Tongue (tissue), 2 donors: ENCODE measurements around the gene SYNGR4. TPM values are rescaled to one million over a fixed set of nuclear protein-coding genes. Genes with fewer than 3 reads are reported as not detected.
"Not testable (repeated sequence)": the region's sequence is repeated elsewhere in the genome, so short reads cannot be mapped to it uniquely, and the experiment has no call there.

Source experiments
- DNase-seq: peaks from one replicate; pipeline ENCODE4 v3.0.0-alpha.2; 2015
- total RNA-seq: library from RNA; depleted of rRNA; stranded (reverse); fragments of >200 nt; gene quantifications from one replicate; pipeline ENCODE4 v1.2.3, GENCODE V29; 2014

Gene SYNGR4
- total RNA-seq, 1 donor from 2014 or later = not detected

- DNase-seq = not testable (repeated sequence)
Measured at GRCh38 chr19:48371771-48372170, 7.6 kb downstream of the SYNGR4 start.

GRCh38 chr19:48372904-48373303 lies 8.7 kb downstream of the SYNGR4 start:
- DNase-seq = no peak

GRCh38 chr19:48373567-48373966 lies 9.4 kb downstream of the SYNGR4 start:
- DNase-seq = no peak

- DNase-seq = no peak
Measured at GRCh38 chr19:48378194-48378570, 14.0 kb downstream of the SYNGR4 start.

GRCh38 chr19:48379058-48379457 lies 14.9 kb downstream of the SYNGR4 start:
- DNase-seq = no peak

- DNase-seq = no peak
Measured at GRCh38 chr19:48381178-48381950, 17.2 kb downstream of the SYNGR4 start.

GRCh38 chr19:48382286-48382685 lies 18.1 kb downstream of the SYNGR4 start:
- no peak for DNase-seq

- no peak for DNase-seq
Measured at GRCh38 chr19:48385461-48386087, 21.4 kb downstream of the SYNGR4 start.

GRCh38 chr19:48386981-48387380 lies 22.8 kb downstream of the SYNGR4 start:
- DNase-seq = no peak

- DNase-seq = peak; percentile 87
Measured at GRCh38 chr19:48390188-48391099, 26.3 kb downstream of the SYNGR4 start.

- DNase-seq = peak; percentile 91
Measured at GRCh38 chr19:48391100-48392005, 27.2 kb downstream of the SYNGR4 start, which contains the start of gene KDELR1. KDELR1 (minus strand) TSS chr19:48391551; CDS start chr19:48391358, 193 bp downstream.

- DNase-seq = not testable (repeated sequence)
Measured at GRCh38 chr19:48392006-48392344, 27.8 kb downstream of the SYNGR4 start.

- no peak for DNase-seq
Measured at GRCh38 chr19:48392860-48393558, 28.8 kb downstream of the SYNGR4 start.

- peak; percentile 50 for DNase-seq
Measured at GRCh38 chr19:48393559-48394330, 29.6 kb downstream of the SYNGR4 start, which contains the start of gene GRIN2D. GRIN2D (plus strand) TSS chr19:48393668; CDS start chr19:48398393, 4,725 bp downstream.

GRCh38 chr19:48394331-48395169 lies 30.4 kb downstream of the SYNGR4 start:
- DNase-seq = no peak

GRCh38 chr19:48395170-48395455 lies 30.9 kb downstream of the SYNGR4 start:
- no peak for DNase-seq

- no peak for DNase-seq
Measured at GRCh38 chr19:48395499-48395898, 31.3 kb downstream of the SYNGR4 start.

GRCh38 chr19:48396016-48396823 lies 32.1 kb downstream of the SYNGR4 start:
- peak; percentile 60 for DNase-seq

GRCh38 chr19:48396824-48397176 lies 32.6 kb downstream of the SYNGR4 start:
- DNase-seq = no peak
